ENCODE data around the gene PAQR4. TPM values are rescaled to one million over a fixed set of nuclear protein-coding genes. Genes with fewer than 3 reads are reported as not detected.
"Not testable (repeated sequence)": the region's sequence is repeated elsewhere in the genome, so short reads cannot be mapped to it uniquely, and the experiment has no call there.

Gene PAQR4
- total RNA-seq, 2 experiments from 2014 or later, result 25.8 to 28.2 TPM

DNA sequence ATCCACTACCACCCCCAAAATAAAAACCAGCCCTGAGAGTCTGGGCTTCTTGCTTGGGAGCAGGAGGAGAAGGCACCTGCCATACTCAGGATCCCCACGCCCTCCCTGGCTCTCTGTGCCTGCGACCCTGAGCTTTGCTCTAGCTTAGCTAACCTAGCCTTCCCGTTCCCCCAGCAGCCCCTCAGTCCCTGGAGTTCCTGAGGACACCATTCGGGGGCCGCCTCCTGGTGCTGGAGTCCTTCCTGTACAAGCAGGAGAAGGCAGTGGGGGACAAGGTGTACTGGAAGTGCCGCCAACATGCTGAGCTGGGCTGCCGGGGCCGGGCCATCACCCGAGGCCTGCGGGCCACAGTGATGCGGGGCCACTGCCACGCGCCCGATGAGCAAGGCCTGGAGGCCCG is 38.9 kb upstream of the PAQR4 start:
- Mint-ChIP-seq H3K9me3 (no peaks in the 10 kb centered on the region), H3K36me3 (ENCODE audit: low read depth) (peaks cover 2% of the 10 kb centered on the region), H3K4me3 (no peak overlapping the region), H3K27ac (no peak overlapping the region), H3K27me3 (ENCODE audit: low read depth) (no peaks in the 10 kb centered on the region), H3K4me1 (ENCODE audit: low read depth) (peaks cover 9% of the 10 kb centered on the region)
- CTCF ChIA-PET, result interaction anchor here (1.0 to 1.1 kb wide), 2 partner anchors 9 to 91 kb away, joined by 3 read pairs; no protein-coding TSS in a partner anchor
- DNase-seq, result no peak
- intact Hi-C loops (cut with micrococcal nuclease), result no loop called here

DNA sequence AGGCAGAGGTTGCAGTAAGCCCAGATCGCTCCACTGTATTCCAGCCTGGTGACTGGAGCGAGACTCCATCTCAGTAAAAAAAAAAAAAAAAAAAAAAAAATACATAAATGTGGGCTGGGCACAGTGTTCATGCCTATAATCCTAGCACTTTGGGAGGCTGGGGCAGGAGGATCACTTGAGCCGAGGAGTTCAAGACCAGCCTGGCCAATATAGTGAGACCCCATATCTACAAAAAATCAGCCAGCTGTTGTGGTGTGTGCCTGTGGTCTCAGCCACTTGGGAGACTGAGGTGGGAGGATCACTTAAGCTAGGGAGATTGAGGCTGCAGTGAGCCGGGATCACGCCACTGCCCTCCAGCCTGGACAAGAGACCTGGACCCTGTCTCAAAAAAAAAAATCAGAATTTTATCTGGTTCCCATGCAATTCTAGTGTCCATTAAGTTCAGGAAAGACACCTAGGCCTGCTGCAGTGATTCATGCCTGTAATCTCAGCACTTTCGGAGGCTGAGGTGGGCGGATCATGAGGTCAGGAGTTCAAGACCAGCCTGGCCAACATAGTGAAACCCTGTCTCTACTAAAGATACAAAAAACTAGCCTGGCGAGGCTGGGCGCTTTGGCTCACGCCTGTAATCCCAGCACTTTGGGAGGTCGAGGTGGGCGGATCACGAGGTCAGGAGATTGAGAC is 37.8 kb upstream of the PAQR4 start:
- H3K36me3 Mint-ChIP-seq (ENCODE audit: low read depth); H3K4me3 Mint-ChIP-seq; H3K9me3 Mint-ChIP-seq; H3K4me1 Mint-ChIP-seq (ENCODE audit: low read depth); H3K27ac Mint-ChIP-seq; DNase-seq; intact Hi-C loops (cut with micrococcal nuclease); H3K27me3 Mint-ChIP-seq (ENCODE audit: low read depth): not testable (repeated sequence)
- CTCF ChIA-PET, result interaction anchor here (0.7 to 1.1 kb wide), 2 partner anchors 29 to 92 kb away, joined by 3 read pairs; no protein-coding TSS in a partner anchor

DNA sequence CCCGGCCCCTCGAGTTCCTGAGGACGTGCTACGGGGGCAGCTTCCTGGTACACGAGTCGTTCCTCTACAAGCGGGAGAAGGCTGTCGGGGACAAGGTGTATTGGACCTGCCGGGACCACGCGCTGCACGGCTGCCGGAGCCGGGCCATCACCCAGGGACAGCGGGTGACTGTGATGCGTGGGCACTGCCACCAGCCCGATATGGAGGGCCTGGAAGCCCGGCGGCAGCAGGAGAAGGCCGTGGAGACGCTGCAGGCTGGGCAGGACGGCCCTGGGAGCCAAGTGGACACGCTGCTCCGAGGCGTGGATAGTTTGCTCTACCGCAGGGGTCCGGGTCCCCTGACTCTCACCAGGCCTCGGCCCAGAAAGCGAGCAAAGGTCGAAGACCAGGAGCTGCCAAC is 36.0 kb upstream of the PAQR4 start:
- CTCF ChIA-PET, result no interaction called here
- peaks cover 7% of the 10 kb centered on the region for H3K36me3 Mint-ChIP-seq (ENCODE audit: low read depth)
- H3K9me3 Mint-ChIP-seq, result no peaks in the 10 kb centered on the region
- intact Hi-C loops (cut with micrococcal nuclease), result no loop called here
- H3K4me1 Mint-ChIP-seq (ENCODE audit: low read depth), result no peaks in the 10 kb centered on the region
- no peak overlapping the region for H3K27ac Mint-ChIP-seq
- DNase-seq, result no peak
- H3K27me3 Mint-ChIP-seq (ENCODE audit: low read depth), result no peaks in the 10 kb centered on the region
- H3K4me3 Mint-ChIP-seq, result no peak overlapping the region

DNA sequence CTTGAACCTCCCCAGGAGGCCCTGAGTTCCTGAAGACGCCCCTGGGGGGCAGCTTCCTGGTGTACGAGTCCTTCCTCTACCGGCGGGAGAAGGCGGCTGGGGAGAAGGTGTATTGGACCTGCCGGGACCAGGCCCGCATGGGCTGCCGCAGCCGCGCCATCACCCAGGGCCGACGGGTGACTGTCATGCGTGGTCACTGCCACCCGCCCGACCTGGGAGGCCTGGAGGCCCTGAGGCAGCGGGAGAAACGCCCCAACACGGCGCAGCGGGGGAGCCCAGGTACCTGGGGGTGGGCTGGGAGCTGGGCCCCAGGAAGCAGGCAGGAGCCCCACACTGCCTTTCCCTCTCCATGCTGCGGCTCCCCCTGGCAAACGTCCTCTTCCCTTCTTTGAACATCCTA is 35.4 kb upstream of the PAQR4 start:
- H3K27ac Mint-ChIP-seq, result no peak overlapping the region
- H3K4me1 Mint-ChIP-seq (ENCODE audit: low read depth), result no peaks in the 10 kb centered on the region
- no peaks in the 10 kb centered on the region for H3K27me3 Mint-ChIP-seq (ENCODE audit: low read depth)
- H3K4me3 Mint-ChIP-seq, result no peak overlapping the region
- intact Hi-C loops (cut with micrococcal nuclease), result no loop called here
- no peak for DNase-seq
- H3K9me3 Mint-ChIP-seq, result no peaks in the 10 kb centered on the region
- H3K36me3 Mint-ChIP-seq (ENCODE audit: low read depth), result peaks cover 8% of the 10 kb centered on the region
- CTCF ChIA-PET, result no interaction called here

DNA sequence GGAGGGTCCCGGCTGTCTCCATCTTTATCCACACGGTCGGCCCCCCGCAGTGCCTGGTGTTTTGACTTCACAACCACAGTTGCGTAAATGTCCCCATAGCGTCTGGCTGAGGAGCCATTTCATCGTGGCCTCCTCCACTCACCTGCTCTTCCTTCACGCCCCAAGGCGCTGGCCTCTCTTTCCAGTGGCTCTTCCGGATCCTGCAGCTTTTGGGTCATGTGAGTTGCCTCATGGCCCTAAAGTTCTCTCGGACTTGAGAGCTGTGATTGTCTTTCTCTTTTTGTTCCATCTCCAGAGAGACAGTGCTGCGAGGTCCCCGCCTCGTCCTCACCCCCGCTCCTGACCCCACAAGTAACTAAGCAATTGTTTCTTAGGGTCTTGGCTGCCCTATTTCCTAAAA is 34.7 kb upstream of the PAQR4 start:
- intact Hi-C loops (cut with micrococcal nuclease), result no loop called here
- Mint-ChIP-seq H3K9me3 (no peaks in the 10 kb centered on the region), H3K36me3 (ENCODE audit: low read depth) (peaks cover 8% of the 10 kb centered on the region), H3K4me3 (no peak overlapping the region), H3K27ac (no peak overlapping the region), H3K27me3 (ENCODE audit: low read depth) (no peaks in the 10 kb centered on the region), H3K4me1 (ENCODE audit: low read depth) (no peaks in the 10 kb centered on the region)
- DNase-seq, result no peak
- CTCF ChIA-PET, result interaction anchor here (0.7 to 1.3 kb wide), 4 partner anchors 8 to 216 kb away, joined by 3 to 6 read pairs (median 3); partner anchors contain the start of gene KREMEN2

DNA sequence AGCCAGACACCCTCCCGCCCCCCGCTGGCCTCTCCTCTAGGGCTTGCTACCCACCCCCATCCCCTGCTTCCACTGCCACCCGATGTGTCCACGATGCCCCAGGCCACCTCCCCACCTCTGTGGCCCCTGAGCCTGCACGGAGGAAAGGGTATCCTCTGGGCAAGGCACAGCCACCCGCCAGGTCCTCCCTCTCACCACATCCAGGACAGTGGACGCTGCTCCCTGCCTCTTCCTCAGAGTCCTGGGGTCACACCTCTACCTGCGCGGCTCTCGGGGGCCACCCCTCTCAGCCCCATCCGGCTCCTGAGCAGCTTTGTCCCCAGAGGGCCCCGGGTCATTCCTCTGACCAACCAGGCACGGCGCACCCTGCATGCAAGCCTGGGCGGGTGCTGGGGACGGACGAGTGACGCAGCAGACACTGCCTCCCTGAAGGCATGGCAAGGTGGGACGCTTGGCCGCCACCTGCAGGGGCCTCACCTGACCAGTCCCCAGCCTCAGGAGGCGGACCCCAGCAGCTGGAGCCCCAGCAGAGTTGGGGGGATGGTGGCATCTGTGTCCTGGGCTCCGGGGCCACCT is 32.6 kb upstream of the PAQR4 start:
- peaks cover 8% of the 10 kb centered on the region for H3K36me3 Mint-ChIP-seq (ENCODE audit: low read depth)
- H3K4me3 Mint-ChIP-seq, result no peak overlapping the region
- CTCF ChIA-PET, result interaction anchor here (0.5 to 1.3 kb wide), 2 partner anchors 10 to 16 kb away, joined by 3 to 6 read pairs; no protein-coding TSS in a partner anchor

DNA sequence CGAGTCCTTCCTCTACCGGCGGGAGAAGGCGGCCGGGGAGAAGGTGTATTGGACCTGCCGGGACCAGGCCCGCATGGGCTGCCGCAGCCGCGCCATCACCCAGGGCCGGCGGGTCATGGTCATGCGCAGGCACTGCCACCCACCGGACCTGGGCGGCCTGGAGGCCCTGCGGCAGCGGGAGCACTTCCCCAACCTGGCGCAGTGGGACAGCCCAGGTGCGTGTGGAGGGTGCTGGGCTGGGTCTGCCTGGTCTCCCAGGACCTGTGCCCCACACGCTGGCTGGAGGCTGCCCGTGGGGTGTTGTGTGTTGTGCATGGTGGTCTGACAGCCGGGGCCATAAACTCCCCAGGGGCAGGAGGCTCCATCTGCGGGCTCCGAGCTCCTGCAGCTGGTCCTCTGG is 32.0 kb upstream of the PAQR4 start:
- intact Hi-C loops (cut with micrococcal nuclease), result no loop called here
- Mint-ChIP-seq H3K27ac (no peak overlapping the region), H3K4me1 (ENCODE audit: low read depth) (no peaks in the 10 kb centered on the region), H3K36me3 (ENCODE audit: low read depth) (peaks cover 8% of the 10 kb centered on the region), H3K9me3 (no peaks in the 10 kb centered on the region), H3K4me3 (no peak overlapping the region), H3K27me3 (ENCODE audit: low read depth) (no peaks in the 10 kb centered on the region)
- CTCF ChIA-PET, result interaction anchor here (1.3 kb wide), 1 partner anchor 10 kb away, joined by 6 read pairs; no protein-coding TSS in a partner anchor
- no peak for DNase-seq

More for the DNA sequence above, 32.6 kb upstream of the PAQR4 start:
- no peak for DNase-seq
- Mint-ChIP-seq H3K9me3 (no peaks in the 10 kb centered on the region), H3K27me3 (ENCODE audit: low read depth) (no peaks in the 10 kb centered on the region), H3K4me1 (ENCODE audit: low read depth) (no peaks in the 10 kb centered on the region), H3K27ac (no peak overlapping the region)
- intact Hi-C loops (cut with micrococcal nuclease), result no loop called here

DNA sequence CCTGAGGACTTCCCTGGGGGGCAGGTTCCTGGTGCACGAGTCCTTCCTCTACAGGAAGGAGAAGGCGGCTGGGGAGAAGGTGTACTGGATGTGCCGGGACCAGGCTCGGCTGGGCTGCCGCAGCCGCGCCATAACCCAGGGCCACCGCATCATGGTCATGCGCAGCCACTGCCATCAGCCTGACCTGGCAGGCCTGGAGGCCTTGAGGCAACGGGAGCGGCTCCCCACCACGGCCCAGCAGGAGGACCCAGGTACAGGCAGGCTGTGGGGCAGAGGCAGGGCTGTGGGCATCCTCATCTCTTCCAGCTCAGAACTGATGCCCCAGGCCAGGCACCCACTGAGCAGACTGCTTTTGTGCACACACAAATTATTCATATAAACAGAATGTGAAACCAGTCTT is 30.9 kb upstream of the PAQR4 start:
- H3K9me3 Mint-ChIP-seq, result no peaks in the 10 kb centered on the region
- H3K27me3 Mint-ChIP-seq (ENCODE audit: low read depth), result no peaks in the 10 kb centered on the region
- CTCF ChIA-PET, result interaction anchor here (1.3 kb wide), 1 partner anchor 11 kb away, joined by 6 read pairs; no protein-coding TSS in a partner anchor
- H3K36me3 Mint-ChIP-seq (ENCODE audit: low read depth), result peaks cover 11% of the 10 kb centered on the region
- no peak overlapping the region for H3K27ac Mint-ChIP-seq
- no peak overlapping the region for H3K4me3 Mint-ChIP-seq
- DNase-seq, result no peak
- H3K4me1 Mint-ChIP-seq (ENCODE audit: low read depth), result no peaks in the 10 kb centered on the region
- intact Hi-C loops (cut with micrococcal nuclease), result no loop called here

DNA sequence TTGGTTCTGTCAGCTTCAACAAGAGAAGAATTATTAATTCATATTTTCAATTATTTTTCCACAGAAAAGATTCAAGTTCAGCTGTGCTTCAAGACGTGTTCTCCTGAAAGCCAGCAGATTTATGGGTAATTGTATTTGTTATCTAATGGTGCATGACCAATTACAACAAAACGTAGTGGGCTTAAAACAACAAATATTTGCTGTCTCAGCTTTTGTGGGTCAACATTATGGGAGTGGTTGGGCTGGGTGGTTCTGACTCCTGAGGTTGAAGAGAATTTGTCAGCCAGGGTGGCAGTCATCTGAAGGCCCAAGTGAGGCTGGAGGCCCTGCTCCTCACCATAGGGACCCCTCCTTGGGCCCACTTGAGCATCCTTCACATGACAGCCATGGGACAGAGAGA is 29.2 kb upstream of the PAQR4 start:
- Mint-ChIP-seq H3K27ac (no peak overlapping the region), H3K4me3 (no peak overlapping the region), H3K9me3 (no peaks in the 10 kb centered on the region), H3K4me1 (ENCODE audit: low read depth) (no peaks in the 10 kb centered on the region), H3K36me3 (ENCODE audit: low read depth) (peaks cover 13% of the 10 kb centered on the region), H3K27me3 (ENCODE audit: low read depth) (no peaks in the 10 kb centered on the region)
- intact Hi-C loops (cut with micrococcal nuclease), result no loop called here
- CTCF ChIA-PET, result interaction anchor here (0.8 to 1.5 kb wide), 3 partner anchors 10 to 92 kb away, joined by 3 to 4 read pairs (median 3); no protein-coding TSS in a partner anchor
- DNase-seq, result no peak

DNA sequence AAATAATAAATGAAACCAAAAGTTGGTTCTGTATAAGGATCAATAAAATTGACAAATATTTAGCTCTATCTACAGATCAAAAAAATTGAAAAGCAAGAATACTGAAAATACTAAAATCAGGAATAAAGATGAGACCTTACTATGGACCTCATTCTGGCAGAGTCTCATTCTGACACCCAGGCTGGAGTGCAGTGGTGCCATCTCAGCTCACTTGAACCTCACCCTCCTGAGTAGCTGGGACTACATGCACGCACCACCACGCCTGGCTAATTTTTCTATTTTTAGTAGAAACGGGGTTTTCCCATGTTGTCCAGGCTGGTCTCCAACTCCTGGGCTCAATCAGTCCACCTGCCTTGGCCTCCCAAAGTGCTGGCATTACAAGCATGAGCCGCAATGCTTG is 27.1 kb upstream of the PAQR4 start:
- Mint-ChIP-seq H3K36me3 (ENCODE audit: low read depth) (peaks cover 11% of the 10 kb centered on the region), H3K27ac (no peak overlapping the region), H3K27me3 (ENCODE audit: low read depth) (no peaks in the 10 kb centered on the region), H3K9me3 (no peaks in the 10 kb centered on the region), H3K4me1 (ENCODE audit: low read depth) (no peaks in the 10 kb centered on the region), H3K4me3 (no peak overlapping the region)
- intact Hi-C loops (cut with micrococcal nuclease), result no loop called here
- CTCF ChIA-PET, result interaction anchor here (1.9 kb wide), 1 partner anchor 15 kb away, joined by 6 read pairs; no protein-coding TSS in a partner anchor
- no peak for DNase-seq

DNA sequence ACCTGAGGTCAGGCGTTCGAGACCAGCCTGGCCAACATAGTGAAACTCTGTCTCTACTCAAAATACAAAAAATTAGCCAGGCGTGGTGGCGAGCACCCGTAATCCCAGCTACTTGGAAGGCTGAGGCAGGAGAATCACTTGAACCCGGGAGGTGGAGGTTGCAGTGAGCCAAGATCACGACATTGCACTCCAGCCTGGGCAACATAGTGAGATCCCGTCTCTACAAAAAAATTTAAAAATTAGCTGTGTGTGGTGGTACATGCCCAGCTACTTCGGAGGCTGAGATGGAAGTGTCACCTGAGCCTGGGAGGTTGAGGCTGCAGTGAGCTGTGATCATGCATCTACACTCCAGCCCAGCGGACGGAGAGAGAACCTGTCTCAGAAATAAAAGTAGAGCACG is 25.4 kb upstream of the PAQR4 start:
- H3K4me3 Mint-ChIP-seq; H3K36me3 Mint-ChIP-seq (ENCODE audit: low read depth); CTCF ChIA-PET; intact Hi-C loops (cut with micrococcal nuclease); H3K4me1 Mint-ChIP-seq (ENCODE audit: low read depth); H3K9me3 Mint-ChIP-seq; DNase-seq; H3K27ac Mint-ChIP-seq; H3K27me3 Mint-ChIP-seq (ENCODE audit: low read depth): not testable (repeated sequence)

DNA sequence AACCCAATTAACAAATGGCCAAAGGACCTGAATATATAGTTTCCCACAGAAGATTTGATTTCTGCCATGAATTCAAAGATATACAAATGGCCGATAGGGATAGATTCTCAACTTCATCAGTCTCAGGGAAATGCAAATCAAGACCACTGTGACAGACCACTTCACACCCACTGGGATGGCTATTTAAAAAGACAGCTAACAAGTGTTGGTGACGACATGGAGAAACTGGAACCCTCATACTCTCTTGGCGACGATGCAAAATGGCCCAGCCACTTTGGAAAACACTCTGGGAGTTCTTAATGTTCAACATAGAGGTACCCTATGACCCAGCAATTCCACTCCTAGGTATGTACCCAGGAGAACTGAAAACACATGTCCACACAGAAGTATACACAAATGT is 22.5 kb upstream of the PAQR4 start:
- DNase-seq, result no peak
- Mint-ChIP-seq H3K4me3 (no peak overlapping the region), H3K36me3 (ENCODE audit: low read depth) (peaks cover 10% of the 10 kb centered on the region), H3K4me1 (ENCODE audit: low read depth) (peaks cover 1% of the 10 kb centered on the region), H3K27ac (no peak overlapping the region), H3K9me3 (no peaks in the 10 kb centered on the region), H3K27me3 (ENCODE audit: low read depth) (no peaks in the 10 kb centered on the region)
- CTCF ChIA-PET, result interaction anchor here (1.0 kb wide), 1 partner anchor 13 kb away, joined by 6 read pairs; no protein-coding TSS in a partner anchor
- intact Hi-C loops (cut with micrococcal nuclease), result no loop called here
